ENCODE data around the gene GPR148.

GPR148 gene

GRCh38 chr2:130720528-130720927 is 8.3 kb upstream of the GPR148 start:
- TF ChIP-seq POLR2AphosphoS5 (IDR thresholded peaks at IDR 0.05; ENCODE audit: low read depth): no peak
- TF ChIP-seq CTCF (IDR thresholded peaks at IDR 0.05; ENCODE audit: insufficient read depth, low read length): no peak
- TF ChIP-seq SPI1 (IDR thresholded peaks at IDR 0.05; ENCODE audit: borderline replicate concordance, low read depth): no peak
- TF ChIP-seq REST (IDR thresholded peaks at IDR 0.05; ENCODE audit: insufficient replicate concordance, low read depth): no peak
- TF ChIP-seq GABPA (IDR thresholded peaks at IDR 0.05; ENCODE audit: low read depth): no peak
- H3K27me3 ChIP-seq (ENCODE audit: insufficient read depth, poor library complexity, severe bottlenecking): no peaks in the 10 kb centered on the region
- no peak overlapping the region for H3K4me3 ChIP-seq (replicated peaks; ENCODE audit: insufficient read depth, low read length)
- DNase-seq (ENCODE audit: low read depth in 1 of 2, low spot score in 1 of 2): no peak
- H3K27ac ChIP-seq (replicated peaks): no peak overlapping the region

GRCh38 chr2:130724455-130724854 is 4.4 kb upstream of the GPR148 start:
- Histone ChIP-seq H3K4me3 (replicated peaks; ENCODE audit: insufficient read depth, low read length) (no peak overlapping the region), H3K27me3 (ENCODE audit: insufficient read depth, poor library complexity, severe bottlenecking) (peaks cover 28% of the 10 kb centered on the region), H3K27ac (replicated peaks) (no peak overlapping the region)
- no peak for DNase-seq (ENCODE audit: low read depth in 1 of 2, low spot score in 1 of 2)
- TF ChIP-seq CTCF (IDR thresholded peaks at IDR 0.05; ENCODE audit: insufficient read depth, low read length): no peak
- no peak for TF ChIP-seq GABPA (IDR thresholded peaks at IDR 0.05; ENCODE audit: low read depth)
- TF ChIP-seq POLR2AphosphoS5 (IDR thresholded peaks at IDR 0.05; ENCODE audit: low read depth): no peak
- no peak for TF ChIP-seq REST (IDR thresholded peaks at IDR 0.05; ENCODE audit: insufficient replicate concordance, low read depth)
- no peak for TF ChIP-seq SPI1 (IDR thresholded peaks at IDR 0.05; ENCODE audit: borderline replicate concordance, low read depth)

GRCh38 chr2:130726614-130727180 is 2.2 kb upstream of the GPR148 start:
- H3K4me3 ChIP-seq (replicated peaks; ENCODE audit: insufficient read depth, low read length): no peak overlapping the region
- H3K27me3 ChIP-seq (ENCODE audit: insufficient read depth, poor library complexity, severe bottlenecking): peaks cover 30% of the 10 kb centered on the region
- TF ChIP-seq SPI1 (IDR thresholded peaks at IDR 0.05; ENCODE audit: borderline replicate concordance, low read depth) (no peak), POLR2AphosphoS5 (IDR thresholded peaks at IDR 0.05; ENCODE audit: low read depth) (no peak), CTCF (IDR thresholded peaks at IDR 0.05; ENCODE audit: insufficient read depth, low read length) (no peak), REST (IDR thresholded peaks at IDR 0.05; ENCODE audit: insufficient replicate concordance, low read depth) (no peak), GABPA (IDR thresholded peaks at IDR 0.05; ENCODE audit: low read depth) (no peak)
- no peak overlapping the region for H3K27ac ChIP-seq (replicated peaks)
- DNase-seq (ENCODE audit: low read depth in 1 of 2, low spot score in 1 of 2): no peak

Measured in HL-60 (cell line).